Measurements from ENCODE around the gene ATP10A. TPM values are rescaled to one million over a fixed set of nuclear protein-coding genes. Genes with fewer than 3 reads are reported as not detected.

The ATP10A gene
- total RNA-seq, 4 donors from 2014 or later, result 1.4 to 10.0 (median 3.6) TPM

DNA sequence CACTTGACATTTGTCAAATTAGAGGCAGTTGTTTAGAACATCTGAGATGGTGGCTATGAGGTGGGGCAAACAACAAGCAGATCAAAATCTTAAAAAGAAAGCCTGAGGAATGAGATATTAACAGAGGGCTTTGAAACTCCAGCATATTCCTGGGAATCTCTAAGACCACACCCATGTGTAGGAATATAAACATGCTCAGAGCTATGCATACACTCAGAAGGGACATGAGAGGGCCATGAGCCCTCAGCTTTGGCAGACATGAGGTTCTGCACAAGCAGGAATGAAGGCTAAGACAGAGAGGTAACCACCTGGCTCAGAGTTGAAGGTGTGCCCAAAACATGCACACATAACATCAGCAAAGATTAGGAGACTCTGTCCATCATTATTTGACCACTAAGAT lies 37.9 kb downstream of the ATP10A start:
- H3K27me3 ChIP-seq, result no peaks in the 10 kb centered on the region
- in situ Hi-C loops (cut with MboI; ENCODE audit: low pct_ligation_motif_present in 1 of 4, low pct_unique_long_range_greater_than_20kb in 1 of 4, low sequenced_read_pairs in 3 of 4), result no loop called here
- intact Hi-C loops (cut with DNase I; ENCODE audit: low total_unique reads), result no loop called here
- no peaks in the 10 kb centered on the region for H3K9me3 ChIP-seq
- no peaks in the 10 kb centered on the region for H3K36me3 ChIP-seq
- no peak overlapping the region for H3K27ac ChIP-seq
- peaks cover 0 to 6% (median 4%) of the 10 kb centered on the region in 4 donors for H3K4me1 ChIP-seq
- no peak overlapping the region for H3K4me3 ChIP-seq
- no peak for TF ChIP-seq POLR2AphosphoS5 (IDR thresholded peaks at IDR 0.05)
- TF ChIP-seq EP300 (IDR thresholded peaks at IDR 0.05; ENCODE audit: low read depth), result no peak
- no peak for TF ChIP-seq POLR2A (IDR thresholded peaks at IDR 0.05)
- TF ChIP-seq, protein P1, sequence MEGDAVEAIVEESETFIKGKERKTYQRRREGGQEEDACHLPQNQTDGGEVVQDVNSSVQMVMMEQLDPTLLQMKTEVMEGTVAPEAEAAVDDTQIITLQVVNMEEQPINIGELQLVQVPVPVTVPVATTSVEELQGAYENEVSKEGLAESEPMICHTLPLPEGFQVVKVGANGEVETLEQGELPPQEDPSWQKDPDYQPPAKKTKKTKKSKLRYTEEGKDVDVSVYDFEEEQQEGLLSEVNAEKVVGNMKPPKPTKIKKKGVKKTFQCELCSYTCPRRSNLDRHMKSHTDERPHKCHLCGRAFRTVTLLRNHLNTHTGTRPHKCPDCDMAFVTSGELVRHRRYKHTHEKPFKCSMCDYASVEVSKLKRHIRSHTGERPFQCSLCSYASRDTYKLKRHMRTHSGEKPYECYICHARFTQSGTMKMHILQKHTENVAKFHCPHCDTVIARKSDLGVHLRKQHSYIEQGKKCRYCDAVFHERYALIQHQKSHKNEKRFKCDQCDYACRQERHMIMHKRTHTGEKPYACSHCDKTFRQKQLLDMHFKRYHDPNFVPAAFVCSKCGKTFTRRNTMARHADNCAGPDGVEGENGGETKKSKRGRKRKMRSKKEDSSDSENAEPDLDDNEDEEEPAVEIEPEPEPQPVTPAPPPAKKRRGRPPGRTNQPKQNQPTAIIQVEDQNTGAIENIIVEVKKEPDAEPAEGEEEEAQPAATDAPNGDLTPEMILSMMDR (IDR thresholded peaks at IDR 0.05), result no peak
- no peak for DNase-seq

DNA sequence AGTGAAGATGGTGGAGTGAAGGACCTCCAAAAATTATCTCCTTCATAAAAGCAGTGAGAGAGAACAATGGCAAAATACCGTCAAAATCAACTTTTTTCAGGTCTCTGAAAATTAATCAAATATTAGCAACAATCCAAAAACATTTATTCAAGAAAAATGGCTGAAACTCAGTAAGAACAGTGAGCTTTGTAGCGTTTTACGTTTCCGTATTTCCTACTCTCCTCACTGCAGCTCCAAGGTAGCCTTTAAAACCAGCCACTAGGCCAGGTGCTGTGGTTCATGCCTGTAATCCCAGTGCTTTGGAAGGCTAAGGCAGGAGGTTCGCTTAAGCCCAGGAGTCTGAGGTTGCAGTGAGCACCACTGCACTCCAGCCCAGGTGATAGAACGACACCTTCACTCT lies 38.5 kb downstream of the ATP10A start:
- no peaks in the 10 kb centered on the region for H3K27me3 ChIP-seq
- H3K4me1 ChIP-seq, result no peaks in the 10 kb centered on the region
- no peak for DNase-seq
- intact Hi-C loops (cut with DNase I; ENCODE audit: low total_unique reads) (no loop called here), in situ Hi-C loops (cut with MboI; ENCODE audit: low pct_ligation_motif_present in 1 of 4, low pct_unique_long_range_greater_than_20kb in 1 of 4, low sequenced_read_pairs in 3 of 4) (no loop called here)
- no peaks in the 10 kb centered on the region for H3K36me3 ChIP-seq
- H3K27ac ChIP-seq, result no peak overlapping the region
- H3K9me3 ChIP-seq, result no peaks in the 10 kb centered on the region
- WGBS, 2 donors (ENCODE audit: low coverage in 1 of 2), result 78 to 86% methylated on average over 6 of the region's 6 CpGs
- TF ChIP-seq POLR2A (IDR thresholded peaks at IDR 0.05), result no peak
- no peak for TF ChIP-seq EP300 (IDR thresholded peaks at IDR 0.05; ENCODE audit: low read depth)
- no peak for TF ChIP-seq POLR2AphosphoS5 (IDR thresholded peaks at IDR 0.05)
- TF ChIP-seq, protein P1 (IDR thresholded peaks at IDR 0.05), result no peak
- H3K4me3 ChIP-seq, result no peak overlapping the region

DNA sequence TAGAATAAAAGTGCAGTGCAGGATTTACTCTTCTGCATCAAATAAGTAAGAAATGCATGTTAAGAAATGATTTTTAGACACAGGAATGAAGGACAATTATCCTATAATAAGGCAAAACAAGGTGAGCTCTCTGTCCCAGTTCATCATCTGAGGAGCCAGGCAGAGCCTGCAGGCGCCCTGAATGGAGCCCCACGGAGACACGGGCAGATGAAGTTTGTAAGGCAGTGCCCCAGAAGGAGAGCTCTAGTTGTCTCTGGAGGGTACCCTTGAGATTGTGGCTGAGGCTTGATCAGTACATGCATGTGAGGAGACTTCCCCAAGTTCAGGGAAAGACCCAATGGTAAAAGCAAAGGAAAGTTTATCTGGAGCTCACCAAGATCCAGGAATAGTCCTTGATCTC lies 50.3 kb downstream of the ATP10A start:
- in situ Hi-C loops (cut with MboI; ENCODE audit: low pct_ligation_motif_present in 1 of 4, low pct_unique_long_range_greater_than_20kb in 1 of 4, low sequenced_read_pairs in 3 of 4) (no loop called here), intact Hi-C loops (cut with DNase I; ENCODE audit: low total_unique reads) (no loop called here)
- Histone ChIP-seq H3K4me1 (peaks cover 0 to 5% (median 0%) of the 10 kb centered on the region in 4 donors), H3K9me3 (no peaks in the 10 kb centered on the region), H3K36me3 (no peaks in the 10 kb centered on the region), H3K27ac (no peak overlapping the region), H3K4me3 (no peak overlapping the region), H3K27me3 (no peaks in the 10 kb centered on the region)
- TF ChIP-seq EP300 (IDR thresholded peaks at IDR 0.05; ENCODE audit: low read depth), result no peak
- no peak for TF ChIP-seq POLR2AphosphoS5 (IDR thresholded peaks at IDR 0.05)
- TF ChIP-seq, protein P1 (IDR thresholded peaks at IDR 0.05), result no peak
- TF ChIP-seq POLR2A (IDR thresholded peaks at IDR 0.05), result no peak
- no peak for DNase-seq
- WGBS, 2 donors (ENCODE audit: low coverage in 1 of 2), result 80 to 95% methylated on average over 1 to 3 of the region's 3 CpGs

DNA sequence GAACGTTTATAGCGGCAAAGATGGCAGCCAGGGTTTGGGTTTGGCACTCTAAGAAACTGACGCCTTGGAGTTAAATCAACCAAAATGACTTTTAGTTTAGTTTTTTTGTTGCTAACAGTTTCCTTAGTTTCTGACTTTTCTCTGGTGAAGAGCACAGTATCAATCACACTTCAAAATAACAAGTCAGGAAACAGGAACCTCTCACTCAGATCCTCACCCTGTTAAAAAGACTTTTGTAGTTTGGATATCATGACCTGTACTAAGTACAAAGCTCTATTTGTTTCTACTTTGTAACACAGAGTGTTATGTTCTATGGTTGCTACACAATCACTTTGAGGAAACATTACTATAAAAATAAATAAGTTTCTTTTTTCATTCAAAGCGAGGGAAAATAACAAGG lies 51.1 kb downstream of the ATP10A start:
- Histone ChIP-seq H3K36me3 (no peaks in the 10 kb centered on the region), H3K4me3 (no peak overlapping the region), H3K27me3 (no peaks in the 10 kb centered on the region), H3K27ac (no peak overlapping the region), H3K9me3 (no peaks in the 10 kb centered on the region), H3K4me1 (peaks cover 0 to 5% (median 0%) of the 10 kb centered on the region in 4 donors)
- in situ Hi-C loops (cut with MboI; ENCODE audit: low pct_ligation_motif_present in 1 of 4, low pct_unique_long_range_greater_than_20kb in 1 of 4, low sequenced_read_pairs in 3 of 4), result no loop called here
- WGBS, 2 donors (ENCODE audit: low coverage in 1 of 2), result 84 to 91% methylated on average over 4 of the region's 4 CpGs
- no peak for DNase-seq
- TF ChIP-seq POLR2AphosphoS5 (IDR thresholded peaks at IDR 0.05) (no peak), POLR2A (IDR thresholded peaks at IDR 0.05) (no peak), EP300 (IDR thresholded peaks at IDR 0.05; ENCODE audit: low read depth) (no peak)
- intact Hi-C loops (cut with DNase I; ENCODE audit: low total_unique reads), result no loop called here

DNA sequence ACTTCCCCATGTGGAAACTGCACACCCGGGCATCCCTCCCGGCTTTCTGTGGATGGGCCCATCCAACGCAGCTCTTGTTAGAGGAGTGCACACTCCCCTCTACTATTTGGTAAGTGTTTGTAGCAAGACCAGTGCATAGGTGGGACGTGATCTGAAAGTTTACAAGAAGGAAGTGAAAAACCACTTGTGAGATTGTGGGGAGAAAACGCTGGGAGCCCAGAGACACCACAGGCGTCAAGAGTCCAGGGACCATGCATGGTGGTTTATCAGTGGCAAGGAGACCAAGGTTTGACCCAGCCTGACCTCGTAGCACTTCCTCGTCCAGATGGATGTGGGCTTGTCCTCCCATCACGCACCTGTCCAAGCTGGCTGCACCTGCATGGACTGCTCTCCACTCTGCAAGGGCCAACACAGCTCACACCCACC lies 51.6 kb downstream of the ATP10A start:
- Histone ChIP-seq H3K27ac (no peak overlapping the region), H3K27me3 (no peaks in the 10 kb centered on the region), H3K36me3 (no peaks in the 10 kb centered on the region), H3K4me1 (peaks cover 0 to 5% (median 0%) of the 10 kb centered on the region in 4 donors), H3K9me3 (no peaks in the 10 kb centered on the region), H3K4me3 (no peak overlapping the region)
- 75 to 80% methylated on average over 6 to 9 of the region's 9 CpGs for WGBS, 2 donors (ENCODE audit: low coverage in 1 of 2)
- TF ChIP-seq EP300 (IDR thresholded peaks at IDR 0.05; ENCODE audit: low read depth) (no peak), POLR2AphosphoS5 (IDR thresholded peaks at IDR 0.05) (no peak), POLR2A (IDR thresholded peaks at IDR 0.05) (no peak)
- TF ChIP-seq, protein P1 (IDR thresholded peaks at IDR 0.05), result no peak
- in situ Hi-C loops (cut with MboI; ENCODE audit: low pct_ligation_motif_present in 1 of 4, low pct_unique_long_range_greater_than_20kb in 1 of 4, low sequenced_read_pairs in 3 of 4), result no loop called here
- DNase-seq, result no peak
- intact Hi-C loops (cut with DNase I; ENCODE audit: low total_unique reads), result no loop called here
